ENCODE results near the gene ITGA3.

The ITGA3 gene

DNA sequence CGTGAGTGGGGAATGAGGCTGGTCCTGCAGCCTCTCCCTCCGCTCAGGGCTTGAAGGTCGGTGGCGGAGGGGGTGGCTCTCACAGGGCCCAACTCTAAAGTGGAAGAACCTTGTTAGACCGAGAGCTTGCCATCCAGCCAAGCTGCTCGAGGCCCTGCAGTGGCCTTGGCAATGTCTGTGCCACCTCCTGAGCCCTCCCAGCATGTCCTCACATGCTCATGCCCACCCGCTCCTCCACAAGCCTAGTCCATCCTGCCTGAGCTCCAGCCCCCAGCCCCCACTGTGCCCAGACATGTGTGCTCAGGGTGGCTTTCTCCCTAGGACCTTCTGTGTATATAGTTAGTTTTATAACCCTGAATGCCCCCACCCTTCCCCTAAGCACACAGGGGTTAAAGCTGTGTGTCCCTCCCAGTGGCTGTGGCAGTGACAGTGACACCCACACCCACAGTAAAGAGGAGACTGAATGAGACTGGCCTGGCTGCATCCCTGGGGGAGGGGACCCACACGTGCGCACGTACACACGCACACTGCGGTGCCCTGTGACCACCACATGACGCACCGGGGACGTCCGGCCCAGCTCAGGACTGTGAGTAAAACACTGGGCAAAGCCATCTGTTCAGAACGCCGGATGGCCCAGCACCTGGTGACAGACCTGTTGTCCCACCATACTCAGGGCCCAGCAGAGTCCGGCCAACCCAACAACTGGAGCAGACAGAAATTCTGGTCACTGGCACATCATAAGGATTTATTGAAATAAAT lies 54.9 kb downstream of the ITGA3 start:
- DNase-seq (ENCODE audit: low spot score), result no peak

DNA sequence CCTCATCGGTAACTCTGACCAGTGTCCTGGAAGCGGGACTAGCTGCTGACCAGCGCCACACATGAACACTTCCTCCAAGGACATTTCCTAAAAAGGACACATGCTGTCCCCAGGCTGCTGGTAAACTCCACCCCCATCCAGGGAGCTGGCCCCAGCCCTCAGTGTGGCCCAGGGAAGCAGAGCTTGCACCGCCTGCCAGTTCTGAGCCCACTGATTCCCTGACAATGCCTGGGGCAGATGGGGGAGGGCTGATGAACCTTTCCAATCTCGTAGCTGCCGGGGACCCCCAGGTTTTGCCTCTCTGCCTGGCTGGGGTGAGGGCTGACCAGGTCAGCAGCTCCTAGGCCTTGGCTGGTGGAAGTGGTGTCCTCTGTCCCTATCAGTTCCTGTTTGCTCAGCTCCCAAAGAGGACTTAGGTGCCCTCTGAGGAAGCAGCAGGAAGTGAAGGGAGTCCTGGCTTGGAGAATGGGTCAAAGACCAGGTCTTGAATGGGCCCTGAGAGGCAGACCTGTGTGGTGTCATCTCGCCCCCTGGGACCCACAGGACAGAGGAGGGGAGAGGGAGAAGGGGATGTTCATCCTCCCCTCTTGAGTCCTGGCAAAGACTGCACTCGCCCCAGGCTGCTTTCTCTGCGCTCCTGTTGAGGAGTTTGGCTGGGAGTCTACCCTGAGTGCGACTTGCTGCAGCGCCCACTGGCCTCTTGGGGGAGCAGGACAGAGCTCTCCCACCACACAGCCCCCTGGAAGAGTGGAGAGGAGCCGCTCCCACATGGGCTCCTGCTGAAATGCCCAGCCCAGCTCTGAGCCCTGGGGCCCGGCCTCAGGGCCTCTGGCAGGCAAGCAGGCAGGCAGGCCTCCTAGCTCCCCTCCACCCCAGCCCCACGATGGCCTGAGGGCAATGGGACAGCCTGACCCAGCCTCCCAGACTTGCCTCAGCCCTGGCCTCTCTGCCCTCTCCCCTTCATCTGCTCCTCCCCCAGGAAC lies 56.1 kb downstream of the ITGA3 start:
- DNase-seq (ENCODE audit: low spot score), result no peak

DNA sequence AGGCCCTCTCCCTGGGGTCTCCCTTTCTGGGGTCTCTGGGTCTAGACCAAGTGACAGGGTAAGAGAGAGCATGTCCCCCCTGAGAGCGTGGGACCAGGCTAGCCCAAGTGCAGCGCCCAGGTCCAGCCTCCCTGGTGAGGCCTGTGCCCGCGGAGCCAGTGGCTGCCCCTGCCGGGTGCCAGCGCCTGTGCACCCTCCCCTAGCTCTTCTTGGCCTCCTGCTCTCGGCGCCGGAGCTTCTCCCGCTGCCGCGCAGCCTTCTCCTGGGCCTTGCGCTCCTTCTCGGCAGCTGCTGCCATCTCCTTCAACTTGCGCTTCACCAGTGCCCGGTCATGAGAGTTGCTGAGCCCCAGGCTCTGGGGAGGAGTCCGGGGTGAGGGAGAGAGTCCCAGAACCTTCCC lies 56.8 kb downstream of the ITGA3 start:
- DNase-seq (ENCODE audit: low spot score), result no peak

DNA sequence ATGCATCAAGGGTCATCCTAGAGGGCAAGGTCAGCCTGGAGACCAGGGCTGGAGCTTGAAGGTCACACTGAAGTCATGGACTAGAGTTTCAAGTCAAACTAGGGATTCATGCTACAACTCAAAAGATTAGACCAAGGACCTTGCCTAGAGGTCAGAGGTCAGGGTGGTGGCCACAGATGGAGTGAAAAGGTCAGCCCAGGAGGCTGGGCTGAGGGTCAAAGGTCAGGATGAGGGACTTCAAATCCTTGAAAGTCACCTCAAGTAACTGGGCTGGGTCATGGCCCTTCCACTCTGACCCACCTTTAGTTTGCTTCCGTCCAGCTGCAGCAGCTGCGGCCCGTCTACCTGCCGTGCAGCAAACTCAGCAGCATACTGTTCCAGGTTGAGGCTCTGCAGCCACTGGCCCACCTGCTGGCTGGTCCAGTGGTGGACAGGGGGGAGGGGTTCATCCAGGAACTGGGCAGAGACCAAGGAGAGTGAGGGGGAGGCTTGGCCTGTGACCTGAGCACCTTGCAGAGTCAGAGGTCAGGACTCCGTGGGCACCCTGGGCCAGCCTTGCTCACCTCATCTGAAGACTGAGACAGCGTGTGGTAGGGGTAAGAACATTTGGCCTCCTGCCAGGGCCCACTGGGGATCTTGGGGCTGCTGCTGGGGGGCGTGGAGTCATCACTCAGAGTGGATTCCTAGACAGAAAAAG lies 57.9 kb downstream of the ITGA3 start:
- DNase-seq (ENCODE audit: low spot score), result no peak

DNA sequence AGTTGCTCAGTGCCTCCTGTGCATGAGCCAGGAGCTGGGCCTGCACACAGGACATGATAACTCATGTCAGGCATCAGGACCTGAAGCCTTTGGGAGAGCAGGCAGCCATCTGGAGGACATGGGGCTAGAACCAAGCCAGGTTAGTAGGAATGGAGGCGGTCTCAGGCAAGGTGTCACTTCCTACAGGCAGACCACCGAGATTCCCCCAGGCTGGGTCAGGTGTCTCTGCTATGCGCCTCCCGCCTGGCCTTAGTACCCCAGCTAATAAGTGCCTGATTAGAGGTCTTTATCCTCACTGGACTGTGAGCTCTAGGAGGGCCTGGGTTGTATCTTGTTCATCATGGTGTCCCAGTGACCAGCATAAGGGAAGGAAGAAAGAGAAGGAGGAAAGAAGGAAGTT lies 58.5 kb downstream of the ITGA3 start:
- no peak for DNase-seq (ENCODE audit: low spot score)

DNA sequence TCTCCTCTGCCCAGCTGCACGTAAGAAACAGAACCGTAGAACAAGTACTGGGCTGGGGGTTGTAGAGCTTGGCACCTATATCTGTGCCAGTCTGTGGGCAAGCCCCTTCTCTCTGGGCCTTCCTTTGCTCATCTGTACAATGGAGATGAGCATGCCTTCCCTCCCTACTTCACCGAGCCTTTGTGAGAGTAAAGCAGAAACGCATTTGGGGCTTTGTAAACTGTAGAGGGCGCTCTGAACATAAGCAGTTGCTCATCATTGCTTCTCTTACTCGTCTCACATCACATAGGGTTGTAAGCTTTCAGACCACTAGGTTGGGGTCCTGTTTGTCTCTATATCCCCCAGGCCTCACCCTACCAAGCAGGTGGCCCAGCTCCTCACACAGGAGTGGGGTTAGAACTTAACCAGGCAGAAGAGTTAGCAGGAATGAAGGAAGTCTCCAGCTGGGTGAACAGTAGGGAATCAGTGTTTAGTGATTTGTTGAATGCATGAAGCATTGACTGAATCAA lies 59.0 kb downstream of the ITGA3 start:
- DNase-seq (ENCODE audit: low spot score), result peak; percentile 47

DNA sequence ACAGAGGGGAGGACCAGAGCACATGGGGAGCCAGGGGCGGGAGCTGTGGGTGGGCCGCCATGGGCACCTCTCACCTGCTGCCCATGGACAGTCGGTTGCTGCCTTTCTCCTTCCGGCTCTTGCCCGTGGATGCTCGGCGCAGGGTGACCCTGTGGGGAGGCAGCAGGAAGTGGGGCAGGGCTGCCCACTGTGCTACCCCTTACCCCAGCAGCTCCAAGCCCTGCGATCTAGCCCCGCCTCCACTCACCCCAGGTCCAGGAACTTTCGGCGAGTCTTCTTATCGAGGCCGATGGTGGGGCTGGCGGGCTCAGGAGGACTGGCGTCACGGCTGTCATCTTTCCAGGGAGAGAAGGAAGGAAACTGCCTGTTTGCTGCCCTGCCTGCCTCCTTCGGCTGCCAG lies 59.8 kb downstream of the ITGA3 start:
- no peak for DNase-seq (ENCODE audit: low spot score)

DNA sequence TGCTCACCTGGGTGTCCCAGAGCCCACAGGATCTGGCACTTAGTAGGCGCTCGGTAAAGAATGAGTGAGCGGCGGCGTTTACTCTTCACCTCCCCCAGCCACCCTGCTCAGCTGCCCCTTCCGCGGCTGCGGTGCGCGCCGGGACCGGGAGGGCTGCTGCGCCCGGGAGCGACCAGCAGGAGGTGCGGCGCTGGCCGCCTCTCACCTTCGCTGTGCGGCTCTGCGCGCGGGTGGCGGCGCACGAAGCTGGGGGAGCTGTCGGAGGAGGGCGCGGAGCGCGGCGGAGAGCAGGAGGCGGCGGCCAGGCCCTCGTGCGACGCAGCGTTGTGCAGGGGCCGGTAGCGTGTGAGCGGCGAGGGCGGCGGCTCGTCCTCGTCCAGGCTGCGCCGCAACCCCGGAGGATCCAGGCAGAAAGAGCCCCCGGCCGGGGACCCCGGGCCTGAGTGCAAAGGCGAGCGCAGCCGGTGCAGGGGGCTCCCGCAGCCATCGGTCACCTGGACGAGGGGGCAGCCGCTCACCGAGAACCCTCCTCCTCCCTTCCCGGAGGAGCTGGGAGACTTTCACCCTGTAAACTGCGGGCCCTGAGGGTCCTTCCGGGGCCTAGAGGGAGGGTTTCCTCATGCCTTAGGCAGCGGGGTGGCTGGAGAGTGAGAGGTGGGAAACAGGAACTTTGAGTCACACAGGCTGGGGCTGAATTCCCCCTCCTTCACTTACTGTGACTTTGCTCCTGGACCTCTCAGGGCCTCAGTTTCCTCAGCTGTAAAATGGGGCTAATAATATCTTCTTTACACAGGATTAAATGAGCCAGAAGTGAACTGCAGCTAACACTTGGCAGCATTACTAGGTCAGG lies 61.5 kb downstream of the ITGA3 start:
- DNase-seq (ENCODE audit: low spot score), result peak; percentile 54

DNA sequence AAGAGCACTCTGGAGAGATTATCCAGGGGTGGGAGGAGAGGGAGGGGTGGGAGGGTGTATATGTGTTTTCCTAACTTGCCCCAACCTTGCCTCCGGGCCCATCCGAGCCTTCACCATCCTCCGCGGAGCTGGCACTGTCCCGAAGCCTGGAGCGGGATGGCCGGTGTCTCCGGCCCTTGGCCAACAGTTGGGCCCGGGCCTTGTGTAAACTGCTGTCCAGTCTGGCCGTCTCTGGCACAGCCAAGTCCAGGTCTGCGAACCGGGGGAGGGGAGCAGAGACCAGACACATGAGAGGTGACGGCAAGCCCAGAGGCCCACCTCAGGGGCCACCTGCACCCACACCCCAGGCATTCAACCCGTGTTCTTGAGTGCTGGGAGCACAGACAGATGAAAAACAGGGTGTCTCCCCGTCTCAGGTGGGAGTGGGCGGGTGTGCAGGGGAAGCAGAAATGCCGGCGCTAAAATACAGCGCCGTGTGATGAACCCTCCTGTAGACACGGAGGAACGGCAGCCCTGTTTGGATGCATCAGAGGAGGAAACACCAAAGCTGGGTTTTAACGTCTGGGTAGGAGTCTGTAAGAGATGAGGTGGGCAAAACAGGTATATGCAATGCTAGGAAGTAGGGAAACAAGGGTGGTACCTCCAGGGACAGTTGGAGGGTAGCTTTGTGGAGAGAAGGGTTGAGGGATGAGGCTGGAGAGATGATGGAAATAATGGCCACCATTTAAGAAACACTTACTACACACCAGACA lies 62.3 kb downstream of the ITGA3 start:
- no peak for DNase-seq (ENCODE audit: low spot score)

DNA sequence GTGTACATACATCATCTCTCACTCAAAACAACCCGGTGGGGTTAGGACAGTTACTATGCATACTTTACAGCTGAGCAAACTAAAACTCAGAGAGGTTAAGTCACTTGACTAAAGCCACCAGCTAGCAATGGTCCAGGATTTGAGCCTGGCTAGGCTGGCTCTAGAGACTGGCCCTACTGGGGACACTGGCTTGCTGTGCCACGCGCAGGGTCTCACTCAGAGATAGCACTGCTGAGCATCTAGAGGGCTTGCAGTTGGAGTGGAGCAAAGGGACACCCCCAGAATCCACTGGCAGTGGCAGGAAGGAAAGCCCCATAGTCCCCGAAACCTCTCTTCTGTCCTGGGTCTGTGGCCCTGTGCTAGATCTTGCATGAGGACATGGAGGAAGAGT lies 62.9 kb downstream of the ITGA3 start:
- DNase-seq (ENCODE audit: low spot score), result no peak

DNA sequence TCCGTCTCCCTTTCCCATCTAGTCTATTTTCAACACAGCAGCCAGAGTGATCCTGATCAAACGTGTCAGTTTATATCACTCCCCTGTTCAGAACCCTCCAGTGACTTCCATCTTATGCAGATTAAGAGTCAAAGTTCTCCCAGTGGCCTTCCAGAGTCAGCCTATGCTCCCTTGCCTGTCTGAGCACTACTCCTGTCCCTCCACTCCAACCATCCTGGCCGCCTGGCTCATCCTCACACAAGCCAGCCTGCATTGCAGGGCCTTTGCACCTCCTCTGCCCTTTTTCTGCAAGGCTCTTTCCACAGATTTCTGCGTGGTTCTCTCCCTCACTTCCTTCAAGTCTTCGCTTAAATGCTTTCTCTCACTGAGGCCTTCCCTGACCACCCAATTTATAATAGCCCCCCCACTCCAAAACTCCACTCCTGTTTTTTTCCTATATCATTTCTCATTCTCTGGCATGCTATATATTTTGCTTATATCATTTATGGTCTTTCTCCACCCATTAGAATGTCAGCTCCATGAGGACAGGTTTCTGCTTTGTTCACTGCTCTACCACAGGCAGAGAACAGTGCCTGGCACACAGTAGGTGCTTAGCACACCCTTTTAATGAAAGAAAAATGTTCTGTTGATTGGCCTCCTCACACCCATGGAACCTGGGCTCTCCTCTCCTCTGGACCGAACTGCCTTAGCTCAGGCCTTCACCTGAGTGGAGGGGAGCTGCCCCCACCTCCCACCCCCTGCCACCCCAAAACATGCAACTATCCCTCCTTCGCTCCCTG lies 64.8 kb downstream of the ITGA3 start:
- no peak for DNase-seq (ENCODE audit: low spot score)

DNA sequence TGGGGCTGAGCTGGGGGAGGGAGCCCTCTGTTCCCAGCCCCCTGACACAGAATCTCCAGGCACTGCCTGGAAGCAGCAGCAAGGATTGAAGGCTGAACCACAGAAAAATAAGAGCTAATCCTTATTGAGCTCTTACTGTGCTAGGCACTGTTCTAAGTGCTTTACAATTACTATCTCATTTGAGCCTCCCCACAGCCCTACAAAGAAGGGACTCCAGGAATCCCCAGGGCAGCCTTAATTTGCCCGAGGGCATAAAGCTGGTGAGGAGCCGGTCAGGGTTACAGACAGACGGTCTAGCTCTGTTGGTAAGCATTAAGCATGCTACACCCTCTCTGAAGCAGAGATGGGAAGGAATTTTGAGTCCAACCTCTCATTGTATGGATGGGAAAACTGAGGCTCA lies 67.0 kb downstream of the ITGA3 start:
- DNase-seq (ENCODE audit: low spot score), result no peak

DNA sequence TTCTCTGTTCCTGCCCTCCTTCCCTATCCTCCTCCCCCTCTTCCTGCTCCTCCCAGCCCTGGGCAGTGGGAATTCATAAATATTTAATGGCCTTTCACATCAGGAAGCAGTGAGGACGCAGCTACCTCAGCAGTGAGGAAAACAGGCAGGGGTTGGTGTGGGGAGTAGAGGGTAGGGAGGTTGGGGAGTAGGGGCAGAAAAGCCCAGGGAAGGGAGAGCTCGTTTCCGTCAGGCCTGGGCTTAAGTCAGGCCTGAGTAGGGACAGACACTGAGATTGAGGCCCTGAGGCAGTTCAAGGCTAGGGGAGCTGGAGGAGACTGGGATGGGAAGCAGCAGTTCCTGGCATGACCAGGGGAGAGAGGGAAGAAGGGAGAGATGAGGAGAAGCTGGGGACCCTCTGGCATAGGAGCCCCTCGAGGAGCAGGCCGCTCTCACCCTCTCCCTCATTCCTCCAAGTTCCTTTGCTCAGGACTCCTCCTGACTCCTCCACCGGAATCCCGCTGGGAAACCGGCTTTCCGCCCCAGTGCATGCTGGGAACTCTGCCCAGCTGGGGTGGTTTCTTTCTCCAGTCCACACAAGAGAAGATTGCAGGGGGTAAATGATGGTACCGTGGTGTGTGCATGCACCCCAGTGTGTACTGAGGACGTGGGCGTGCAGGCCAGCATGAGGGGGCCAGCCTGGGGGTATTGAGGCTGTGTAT lies 67.9 kb downstream of the ITGA3 start:
- no peak for DNase-seq (ENCODE audit: low spot score)

DNA sequence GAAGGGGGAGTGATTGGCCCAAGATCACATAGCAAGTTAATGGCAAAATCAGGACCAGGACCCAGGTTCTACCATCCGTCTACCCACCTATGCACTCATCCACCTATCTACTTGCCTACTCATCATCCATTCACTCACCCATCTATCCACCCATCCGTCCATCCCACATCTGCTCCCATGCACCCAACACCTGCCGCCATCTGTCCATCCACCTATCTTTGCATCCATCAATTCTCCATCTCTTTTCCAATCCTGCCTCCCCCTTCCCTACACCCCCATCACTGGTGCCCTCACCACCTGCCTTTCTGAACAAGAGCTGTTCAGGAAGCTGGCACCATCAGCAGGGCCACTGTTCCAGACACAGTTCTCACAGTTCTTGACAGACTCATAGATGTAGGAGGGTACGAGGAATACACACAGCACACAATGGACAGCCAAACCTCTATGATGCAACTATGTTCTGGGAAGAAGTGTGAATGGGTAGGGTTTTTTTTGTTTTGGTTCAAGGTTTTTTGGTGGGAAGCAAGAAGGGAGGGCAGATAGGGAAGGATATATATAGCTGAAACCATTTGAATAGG lies 69.6 kb downstream of the ITGA3 start:
- no peak for DNase-seq (ENCODE audit: low spot score)

DNA sequence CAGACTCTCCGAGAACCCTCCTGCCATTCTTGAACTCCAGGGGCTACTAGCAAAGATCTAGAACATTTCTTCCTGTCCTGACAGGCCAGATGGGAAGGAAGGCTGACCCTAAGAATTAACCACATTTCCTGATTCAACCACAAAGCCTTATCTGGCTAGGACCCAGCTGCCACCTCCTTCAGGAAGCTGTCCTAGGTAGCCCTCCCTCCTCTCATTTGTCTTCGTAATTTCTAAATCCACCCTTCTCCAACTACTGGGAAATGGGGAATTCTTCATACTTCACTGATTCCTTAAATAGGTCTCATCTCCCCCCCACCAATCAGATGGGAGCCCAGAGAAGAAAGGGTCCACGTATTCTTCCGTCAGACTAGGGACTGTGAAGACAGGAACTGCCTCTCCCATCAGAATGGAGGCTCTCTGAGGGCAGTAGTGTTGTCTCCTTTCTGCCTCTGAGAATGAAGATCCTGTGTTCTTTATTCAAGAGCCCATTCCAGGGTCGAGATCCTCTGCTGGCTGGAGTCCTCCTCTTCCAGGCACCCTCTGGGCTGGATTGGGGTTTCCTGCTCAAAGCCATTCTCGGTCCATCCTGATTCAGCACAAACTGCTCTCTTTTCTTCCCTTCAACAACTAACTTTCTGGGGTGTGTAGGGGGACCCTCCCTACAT lies 71.9 kb downstream of the ITGA3 start:
- DNase-seq (ENCODE audit: low spot score), result no peak

DNA sequence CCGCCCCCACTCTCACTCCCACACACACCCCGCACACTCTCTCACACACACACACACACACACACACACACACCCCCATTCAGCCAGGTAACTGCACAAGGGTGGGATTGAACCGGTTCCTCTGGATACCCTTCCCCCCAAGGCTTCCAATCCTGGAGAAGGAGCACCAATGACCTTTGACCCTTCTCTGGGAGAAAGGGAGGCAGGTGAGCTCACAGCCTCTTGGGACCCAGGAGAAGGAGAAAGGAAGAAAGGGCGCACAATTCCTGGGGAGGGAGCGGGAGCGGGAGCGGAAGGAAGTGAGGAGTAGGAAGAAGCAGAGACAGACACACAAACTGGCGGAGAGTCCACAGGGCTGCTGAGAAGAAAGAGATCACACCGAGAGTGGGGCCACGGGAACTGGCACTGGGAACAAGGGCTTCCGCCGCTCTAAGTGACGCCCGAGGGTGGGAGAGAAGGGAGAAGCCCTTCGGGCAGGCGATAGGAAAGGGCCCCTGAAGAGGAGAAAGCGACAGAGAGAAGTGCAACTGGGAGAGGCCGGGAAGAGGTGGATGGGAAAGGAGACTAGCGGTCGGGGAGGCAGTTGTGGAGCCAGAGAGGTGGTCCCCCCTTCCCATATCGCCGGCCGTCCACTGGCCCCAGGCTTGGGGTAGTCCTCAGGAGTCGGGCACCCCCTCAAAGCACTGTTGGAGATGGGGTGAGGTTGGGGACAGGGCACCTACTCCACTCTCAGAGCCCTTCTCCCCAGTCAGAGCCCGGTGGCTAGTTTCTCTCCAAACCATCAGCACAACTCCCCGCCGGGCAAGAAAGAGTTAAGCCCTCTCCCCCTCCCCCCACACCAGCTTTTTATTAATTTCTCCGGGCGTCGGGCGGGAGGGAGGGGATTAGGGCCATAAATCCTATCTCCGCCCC lies 72.8 kb downstream of the ITGA3 start:
- DNase-seq (ENCODE audit: low spot score), result no peak

DNA sequence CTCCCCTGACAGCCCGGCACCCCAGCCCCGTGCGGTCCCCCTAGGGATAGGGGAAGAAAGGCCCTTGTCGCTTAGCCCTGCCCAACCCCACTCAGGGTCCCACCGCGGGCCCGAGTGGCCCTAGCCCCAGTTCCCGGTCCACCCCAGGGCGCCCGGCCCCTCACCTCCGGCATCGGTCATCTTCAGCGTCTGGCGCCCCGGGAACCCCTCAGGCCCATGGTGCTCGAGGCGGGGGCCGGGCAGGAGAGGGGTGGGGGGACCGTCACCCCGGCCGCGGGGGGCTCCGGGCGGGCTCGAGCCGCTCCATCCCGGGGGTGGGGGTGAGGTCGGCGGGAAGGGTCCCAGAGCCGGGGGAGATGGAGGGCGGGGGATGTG lies 73.4 kb downstream of the ITGA3 start:
- no peak for DNase-seq (ENCODE audit: low spot score)
